OCI-LY3 (cell line): ENCODE data around the gene IQCF6.
A peak's percentile ranks its signal among the peaks of the same experiment; 100 is the strongest.

Experiments
- H2AFZ ChIP-seq: fragments of 200-600, 300-600 bp; shearing (Covaris generic); 2 replicates; pipeline ENCODE4 v1.6.0; 2014; ENCODE audit warnings: antibody characterized with exemption, low read depth, low read length
- H3K27ac ChIP-seq: fragments of 200-600, 300-600 bp; sonication (generic); 2 replicates; pipeline ENCODE4 v1.5.1; 2014; ENCODE audit warnings: mild to moderate bottlenecking, low read length, moderate library complexity, mixed read lengths
- H3K27me3 ChIP-seq: fragments of 200-600, 300-600 bp; sonication (generic); 2 replicates; pipeline ENCODE4 v1.6.1; 2014; ENCODE audit warnings: low read depth, low read length, mixed read lengths
- H3K36me3 ChIP-seq: fragments of 200-600, 300-600 bp; sonication (generic); replicated peaks from 2 replicates; pipeline ENCODE3; 2014; ENCODE audit warnings: low read depth, low read length, mixed read lengths
- H3K4me1 ChIP-seq: fragments of 300-600, 200-600 bp; sonication (generic); 2 replicates; pipeline ENCODE4 v1.6.1; 2014; ENCODE audit warnings: low read length, mixed read lengths
- H3K4me2 ChIP-seq: fragments of 200-600, 300-600 bp; sonication (generic); 2 replicates; pipeline ENCODE4 v1.6.1; 2014; ENCODE audit warnings: low read length, mixed read lengths
- H3K4me3 ChIP-seq: fragments of 300-600, 200-600 bp; sonication (generic); 2 replicates; pipeline ENCODE4 v1.5.1; 2014; ENCODE audit warnings: antibody characterized with exemption, mild to moderate bottlenecking, low read length, moderate library complexity
- H3K79me2 ChIP-seq: fragments of 300-600, 200-600 bp; shearing (Covaris generic); 2 replicates; pipeline ENCODE4 v1.6.1; 2014; ENCODE audit warnings: mild to moderate bottlenecking, low read length, mixed read lengths
- H3K9ac ChIP-seq: fragments of 300-600, 200-600 bp; shearing (Covaris generic); 2 replicates; pipeline ENCODE4 v1.6.0; 2014; ENCODE audit warnings: mild to moderate bottlenecking, low read length, moderate library complexity
- H3K9me3 ChIP-seq: fragments of 200-600, 300-600 bp; shearing (Covaris generic); 2 replicates; pipeline ENCODE4 v1.6.1; 2014; ENCODE audit warnings: low read length, mixed read lengths; ENCODE audit not compliant: insufficient read depth
- H4K20me1 ChIP-seq: fragments of 200-600, 300-600 bp; sonication (generic); 2 replicates; pipeline ENCODE4 v1.6.1; 2016; ENCODE audit warnings: low read length, mixed read lengths; ENCODE audit not compliant: insufficient read depth
- CTCF ChIP-seq: fragments of 200-600, 300-600 bp; sonication (generic); IDR thresholded peaks from 2 replicates; pipeline ENCODE4 v1.5.1; 2014; ENCODE audit warnings: antibody characterized with exemption, low read length, low read depth
- EZH2phosphoT487 ChIP-seq: fragments of 200-600 bp; shearing (Covaris generic); IDR thresholded peaks from 2 replicates; pipeline ENCODE4 v1.6.1; 2018; ENCODE audit warnings: antibody characterized with exemption, mixed run types, low read depth

The IQCF6 gene

GRCh38 chr3:51734572-51734907, 44.5 kb downstream of the IQCF6 start:
- Histone ChIP-seq H4K20me1 (no peaks in the 10 kb centered on the region), H3K4me2 (peak overlapping the region; percentile 71), H2AFZ (peak overlapping the region; percentile 80), H3K4me1 (peaks cover 32% of the 10 kb centered on the region), H3K27me3 (no peaks in the 10 kb centered on the region), H3K36me3 (no peaks in the 10 kb centered on the region), H3K27ac (peak overlapping the region; percentile 72), H3K79me2 (no peaks in the 10 kb centered on the region), H3K9me3 (no peaks in the 10 kb centered on the region), H3K9ac (peak overlapping the region; percentile 44), H3K4me3 (peak overlapping the region; percentile 61)
- no peak for TF ChIP-seq EZH2phosphoT487
- TF ChIP-seq CTCF = no peak

DNA sequence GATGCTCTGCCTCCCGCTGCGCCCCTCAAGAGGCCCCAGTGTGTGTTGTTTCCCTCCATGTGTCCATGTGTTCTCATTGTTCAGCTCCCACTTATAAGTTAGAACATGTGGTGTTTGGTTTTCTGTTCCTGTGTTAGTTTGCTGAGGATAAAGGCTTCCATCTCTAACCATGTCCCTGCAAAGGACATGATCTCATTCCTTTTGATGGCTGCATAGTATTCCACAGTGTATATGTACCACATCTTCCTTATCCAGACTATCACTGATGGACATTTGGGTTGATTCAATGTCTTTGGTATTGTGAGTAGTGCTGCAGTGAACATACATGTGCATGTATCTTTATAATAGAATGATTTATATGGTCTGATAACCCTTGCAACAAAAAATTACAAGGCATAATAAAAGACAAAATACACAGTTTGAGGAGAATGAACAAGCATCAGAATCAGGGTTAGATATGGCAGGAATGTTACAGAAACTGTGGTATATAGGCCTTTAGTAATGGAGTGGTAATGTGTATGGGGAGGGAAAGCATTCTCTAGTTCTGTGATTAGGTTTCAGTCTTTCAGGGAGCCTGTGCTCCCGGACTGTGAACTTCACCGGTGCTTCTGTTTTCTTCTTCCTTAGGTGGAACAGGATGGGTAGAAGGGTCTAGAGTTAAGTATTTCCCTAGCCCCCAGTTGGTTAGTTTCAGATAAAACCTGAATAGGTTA, 45.0 kb downstream of the IQCF6 start:
- TF ChIP-seq CTCF (no peak), EZH2phosphoT487 (no peak)
- Histone ChIP-seq H3K27me3 (no peaks in the 10 kb centered on the region), H2AFZ (peak overlapping the region; percentile 80), H3K4me2 (peak overlapping the region; percentile 71), H3K79me2 (no peaks in the 10 kb centered on the region), H3K27ac (peak overlapping the region; percentile 72), H3K9me3 (no peaks in the 10 kb centered on the region), H3K36me3 (no peaks in the 10 kb centered on the region), H3K4me1 (peaks cover 32% of the 10 kb centered on the region), H3K9ac (peak overlapping the region; percentile 44), H3K4me3 (peak overlapping the region; percentile 61), H4K20me1 (no peaks in the 10 kb centered on the region)

DNA sequence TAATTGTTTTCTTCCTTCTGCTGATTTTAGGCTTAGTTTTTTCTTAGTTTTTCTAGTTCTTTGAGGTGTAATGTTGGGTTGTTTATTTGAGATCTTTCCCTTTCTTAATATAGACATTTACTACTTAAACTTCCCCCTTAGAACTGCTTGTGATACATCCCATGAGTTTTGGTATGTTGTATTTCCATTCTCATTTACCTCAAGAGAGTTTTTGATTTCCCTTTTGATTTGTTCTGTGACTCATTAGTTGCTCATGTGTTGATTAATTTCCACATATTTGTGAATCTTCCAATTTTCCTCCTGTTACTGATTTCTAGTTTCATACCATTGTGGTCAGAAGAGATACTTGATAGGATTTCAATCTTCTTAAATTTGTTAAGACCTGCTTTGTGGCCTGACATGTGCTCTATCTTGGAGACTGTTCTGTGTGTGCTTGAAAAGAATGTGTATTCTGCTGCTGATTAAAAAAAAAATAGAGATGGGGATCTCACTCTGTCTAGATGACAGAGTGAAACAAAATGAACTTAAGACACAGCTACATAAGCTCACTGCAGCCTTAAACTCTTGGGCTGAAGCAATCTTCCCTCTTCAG, 49.9 kb downstream of the IQCF6 start:
- Histone ChIP-seq H4K20me1 (no peaks in the 10 kb centered on the region), H3K4me1 (peaks cover 26% of the 10 kb centered on the region), H3K27ac (no peak overlapping the region), H3K79me2 (no peaks in the 10 kb centered on the region), H3K4me3 (no peak overlapping the region), H3K36me3 (no peaks in the 10 kb centered on the region), H2AFZ (no peak overlapping the region), H3K9ac (no peak overlapping the region), H3K27me3 (no peaks in the 10 kb centered on the region), H3K4me2 (no peak overlapping the region), H3K9me3 (no peaks in the 10 kb centered on the region)
- no peak for TF ChIP-seq EZH2phosphoT487
